HepG2 (cell line): ENCODE measurements around the gene CENPB. TPM values are rescaled to one million over a fixed set of nuclear protein-coding genes. Genes with fewer than 3 reads are reported as not detected.

Experiments
- ATF7-NPFF ChIP-seq: sonication (generic); formaldehyde crosslinking; IDR thresholded peaks from 2 replicates; pipeline ENCODE4 v1.8.1; 2023; ENCODE audit warnings: mild to moderate bottlenecking, low read depth, missing genetic modification reagents, moderate library complexity
- ATRX ChIP-seq: sonication (generic); formaldehyde crosslinking; IDR thresholded peaks from 2 replicates; pipeline ENCODE4 v1.4.0; 2020; ENCODE audit warnings: missing genetic modification reagents, borderline replicate concordance
- CENPX ChIP-seq: sonication (generic); formaldehyde crosslinking; IDR thresholded peaks from 2 replicates; pipeline ENCODE4 v1.9.0; 2021; ENCODE audit warnings: mild to moderate bottlenecking, missing genetic modification reagents, moderate library complexity
- HMGXB3 ChIP-seq: sonication (generic); formaldehyde crosslinking; IDR thresholded peaks from 2 replicates; pipeline ENCODE4 v1.4.0; 2020; ENCODE audit warnings: missing genetic modification reagents, borderline replicate concordance
- KDM2A ChIP-seq: sonication (generic); formaldehyde crosslinking; IDR thresholded peaks from 2 replicates; pipeline ENCODE4 v1.4.0; 2020; ENCODE audit warnings: low read depth, missing genetic modification reagents, borderline replicate concordance
- MED1 ChIP-seq: sonication (generic); formaldehyde crosslinking; IDR thresholded peaks from 2 replicates; pipeline ENCODE4 v1.4.0; 2020; ENCODE audit warnings: missing genetic modification reagents
- NFAT5 ChIP-seq: sonication (generic); formaldehyde crosslinking; IDR thresholded peaks from 2 replicates; pipeline ENCODE4 v1.4.0; 2020; ENCODE audit warnings: missing genetic modification reagents
- RFXANK ChIP-seq: IDR thresholded peaks from 2 replicates; pipeline ENCODE4 v1.6.1; 2016
- RNF2 ChIP-seq: fragments of 450-650 bp; conservative IDR thresholded peaks from 2 replicates; pipeline ENCODE4 v1.6.1; 2016; ENCODE audit warnings: low read depth
- TARDBP ChIP-seq: sonication (generic); formaldehyde crosslinking; IDR thresholded peaks from 2 replicates; pipeline ENCODE4 v1.8.0; 2022; ENCODE audit warnings: mild to moderate bottlenecking, missing genetic modification reagents
- ZNF138 ChIP-seq: sonication (generic); formaldehyde crosslinking; IDR thresholded peaks from 2 replicates; pipeline ENCODE4 v1.5.0; 2020; ENCODE audit warnings: mild to moderate bottlenecking, low read depth, missing genetic modification reagents
- ZNF256 ChIP-seq: sonication (generic); formaldehyde crosslinking; conservative IDR thresholded peaks from 2 replicates; pipeline ENCODE4 v1.4.0; 2020; ENCODE audit warnings: missing genetic modification reagents
- ZNF274 ChIP-seq: sonication (generic); formaldehyde crosslinking; IDR thresholded peaks from 2 replicates; pipeline ENCODE4 v1.5.1; 2020; ENCODE audit warnings: mild to moderate bottlenecking, missing genetic modification reagents
- ZNF660 ChIP-seq: sonication (generic); formaldehyde crosslinking; IDR thresholded peaks from 2 replicates; pipeline ENCODE4 v1.5.1; 2020; ENCODE audit warnings: mild to moderate bottlenecking, low read depth, missing genetic modification reagents, borderline replicate concordance
- ZNF776 ChIP-seq: sonication (generic); formaldehyde crosslinking; IDR thresholded peaks from 2 replicates; pipeline ENCODE4 v1.4.0; 2020; ENCODE audit warnings: mild to moderate bottlenecking, missing genetic modification reagents
- polyA plus RNA-seq, 8 experiments: library from polyadenylated mRNA; depleted of rRNA in 3 of 8; stranded (reverse) in 7 of 8; unstranded in 1 of 8; fragments of >200 nt; fragmentation: Illumina TruSeq in 4 of 8; extraction: Trizol in 4 of 8; gene quantifications; 2 replicates each; pipeline versions ENCODE4 v1.2.1 to v1.2.3, GENCODE V29; 2011 to 2016; ENCODE audit warnings: low read depth in 4 of 8, missing spikeins in 1 of 8, mixed read lengths in 1 of 8; ENCODE audit not compliant: insufficient read depth in 1 of 8
- total RNA-seq, 5 experiments: library from RNA; depleted of rRNA; stranded (reverse); fragments of >200 nt; fragmentation: Illumina TruSeq; extraction: Trizol; gene quantifications; 2 replicates each; pipeline ENCODE4 v1.2.3, GENCODE V29; 2016; ENCODE audit warnings: low read depth in 1 of 5
- TF ChIP-seq, protein P1 (sequence below): sonication (generic); formaldehyde crosslinking; IDR thresholded peaks from 2 replicates; pipeline ENCODE4 v1.8.0; 2022; ENCODE audit warnings: mild to moderate bottlenecking, missing genetic modification reagents, borderline replicate concordance
- TF ChIP-seq, protein P2 (sequence below): IDR thresholded peaks from 2 replicates; pipeline ENCODE4 v1.6.1; 2012; ENCODE audit warnings: inconsistent platforms

Gene CENPB
- total and polyA plus RNA-seq, 2 of the 13 experiments (the other 11 are each of a cell fraction or from before 2014, with no cell fraction given) = 10.4 to 54.5 TPM

DNA sequence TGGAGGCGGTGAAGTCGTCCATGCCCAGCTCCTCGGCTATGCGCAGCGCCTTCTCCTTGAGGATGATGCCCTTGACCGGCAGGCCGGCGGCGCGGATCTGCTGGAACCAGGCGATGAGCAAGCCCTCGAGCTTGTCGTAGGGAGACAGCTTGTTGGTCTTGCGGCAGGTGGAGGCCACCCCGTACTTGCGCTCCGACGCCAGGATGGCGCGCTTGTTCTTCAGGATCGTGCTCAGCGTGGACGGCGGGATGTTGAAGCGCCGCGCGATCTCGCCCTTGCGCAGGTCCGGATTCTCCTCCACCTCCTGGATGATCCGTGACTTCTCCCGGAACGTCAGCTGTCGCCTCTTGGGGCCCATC, 435 bp downstream of the CENPB start (continued):
- TF ChIP-seq, protein P1, sequence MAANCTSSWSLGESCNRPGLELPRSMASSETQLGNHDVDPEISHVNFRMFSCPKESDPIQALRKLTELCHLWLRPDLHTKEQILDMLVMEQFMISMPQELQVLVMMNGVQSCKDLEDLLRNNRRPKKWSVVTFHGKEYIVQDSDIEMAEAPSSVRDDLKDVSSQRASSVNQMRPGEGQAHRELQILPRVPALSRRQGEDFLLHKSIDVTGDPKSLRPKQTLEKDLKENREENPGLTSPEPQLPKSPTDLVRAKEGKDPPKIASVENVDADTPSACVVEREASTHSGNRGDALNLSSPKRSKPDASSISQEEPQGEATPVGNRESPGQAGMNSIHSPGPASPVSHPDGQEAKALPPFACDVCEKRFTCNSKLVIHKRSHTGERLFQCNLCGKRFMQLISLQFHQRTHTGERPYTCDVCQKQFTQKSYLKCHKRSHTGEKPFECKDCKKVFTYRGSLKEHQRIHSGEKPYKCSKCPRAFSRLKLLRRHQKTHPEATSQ (CRISPR knock-in tag) = 0 out of 2 replicates have a peak, but pooled peaks have one; percentile 10
- TF ChIP-seq ZNF256 (no peak), TARDBP (CRISPR knock-in tag) (no peak), ZNF776 (CRISPR knock-in tag) (no peak), HMGXB3 (CRISPR knock-in tag) (0 out of 2 replicates have a peak, but pooled peaks have one; percentile 33), RFXANK (no peak), RNF2 (peak; percentile 79; the same call in 1 of the 2 replicates), KDM2A (CRISPR knock-in tag) (peak; percentile 50; the same call in 1 of the 2 replicates), NFAT5 (no peak), ATRX (CRISPR knock-in tag) (no peak), ATF7-NPFF (CRISPR knock-in tag) (no peak), CENPX (CRISPR knock-in tag) (no peak), ZNF274 (CRISPR knock-in tag) (0 out of 2 replicates have a peak, but pooled peaks have one; percentile 2), MED1 (CRISPR knock-in tag) (no peak), ZNF138 (CRISPR knock-in tag) (no peak), ZNF660 (CRISPR knock-in tag) (no peak)
- TF ChIP-seq, protein P2, sequence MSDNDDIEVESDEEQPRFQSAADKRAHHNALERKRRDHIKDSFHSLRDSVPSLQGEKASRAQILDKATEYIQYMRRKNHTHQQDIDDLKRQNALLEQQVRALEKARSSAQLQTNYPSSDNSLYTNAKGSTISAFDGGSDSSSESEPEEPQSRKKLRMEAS = peak; percentile 72
